Dedifferentiated amniotic fluid mesenchymal stem cell (primary cell): ENCODE data around the gene CSNK1G1.
A peak's percentile ranks its signal among the peaks of the same experiment; 100 is the strongest.
"Not testable (repeated sequence)": the region's sequence is repeated elsewhere in the genome, so short reads cannot be mapped to it uniquely, and the experiment has no call there.

Experiments
- DNase-seq: peaks from one replicate; pipeline ENCODE4 v3.0.0-alpha.2; 2016; ENCODE audit errors: extremely low spot score

Gene CSNK1G1

GRCh38 chr15:64237677-64238076 is 118.3 kb downstream of the CSNK1G1 start:
- no peak for DNase-seq

- no peak for DNase-seq
These were observed 119.6 kb downstream of the CSNK1G1 start for GRCh38 chr15:64236156-64236894.

- no peak for DNase-seq
These were observed 120.4 kb downstream of the CSNK1G1 start for GRCh38 chr15:64235552-64235951.

GRCh38 chr15:64233299-64233698 is 122.7 kb downstream of the CSNK1G1 start:
- no peak for DNase-seq

- peak; percentile 76 for DNase-seq
These were observed 123.6 kb downstream of the CSNK1G1 start for GRCh38 chr15:64232400-64232799.

- DNase-seq, result no peak
These were observed 126.7 kb downstream of the CSNK1G1 start for GRCh38 chr15:64229129-64229724.

GRCh38 chr15:64225804-64226203 is 130.2 kb downstream of the CSNK1G1 start:
- no peak for DNase-seq

- peak; percentile 23 for DNase-seq
These were observed 131.5 kb downstream of the CSNK1G1 start for GRCh38 chr15:64224511-64224910.

GRCh38 chr15:64223882-64224281 is 132.1 kb downstream of the CSNK1G1 start:
- DNase-seq, result no peak

GRCh38 chr15:64222573-64223366 is 133.2 kb downstream of the CSNK1G1 start:
- DNase-seq, result no peak

- not testable (repeated sequence) for DNase-seq
These were observed 134.1 kb downstream of the CSNK1G1 start for GRCh38 chr15:64221911-64222310.

- not testable (repeated sequence) for DNase-seq
These were observed 138.6 kb downstream of the CSNK1G1 start for GRCh38 chr15:64217429-64217750.

- no peak for DNase-seq
These were observed 139.1 kb downstream of the CSNK1G1 start for GRCh38 chr15:64216730-64217428.

GRCh38 chr15:64216196-64216595 is 139.8 kb downstream of the CSNK1G1 start:
- DNase-seq, result no peak

GRCh38 chr15:64213646-64214045 is 142.3 kb downstream of the CSNK1G1 start:
- no peak for DNase-seq

- DNase-seq, result no peak
These were observed 144.3 kb downstream of the CSNK1G1 start for GRCh38 chr15:64211696-64212095.

GRCh38 chr15:64210371-64210770 is 145.6 kb downstream of the CSNK1G1 start:
- no peak for DNase-seq

- DNase-seq, result peak; percentile 66
These were observed 146.2 kb downstream of the CSNK1G1 start for GRCh38 chr15:64209680-64210334.

GRCh38 chr15:64205202-64205601 is 150.8 kb downstream of the CSNK1G1 start:
- no peak for DNase-seq

GRCh38 chr15:64197425-64197824 is 158.5 kb downstream of the CSNK1G1 start:
- peak; percentile 35 for DNase-seq

- DNase-seq, result no peak
These were observed 162.0 kb downstream of the CSNK1G1 start for GRCh38 chr15:64193971-64194370.
